H1 (cell line): ENCODE measurements around the gene RFT1. TPM values are rescaled to one million over a fixed set of nuclear protein-coding genes. Genes with fewer than 3 reads are reported as not detected.

ENCODE experiments used
- CTCF ChIA-PET: fragments of 300-600 bp; sonication (Branson Sonifier 250); formaldehyde crosslinking; loops from one replicate; lab custom pipeline; 2021; ENCODE audit not compliant: partially characterized antibody; lab: Charles Lee
- POLR2A ChIA-PET: fragments of 300-600 bp; sonication (Branson Sonifier 250); formaldehyde crosslinking; loops from one replicate; lab custom pipeline; 2021; ENCODE audit warnings: inconsistent platforms; ENCODE audit not compliant: partially characterized antibody; lab: Charles Lee
- DNase-seq, 2 experiments: peaks; one replicate each; pipeline versions ENCODE4 v3.0.0 to v3.0.0-alpha.2; 2010 to 2022; ENCODE audit warnings: low spot score in 2 of 2, low read depth in 1 of 2, mixed read lengths in 1 of 2
- FAIRE-seq: peaks from 2 replicates; lab custom pipeline; 2011; peaks lifted over from hg19 to GRCh38; lab: Jason Lieb, UNC
- H2AFZ ChIP-seq: 2 replicates; pipeline ENCODE4 v1.8.1; 2012; ENCODE audit warnings: low read length, inconsistent platforms
- H2AK5ac ChIP-seq: 2 replicates; pipeline ENCODE4 v1.6.1; 2013; ENCODE audit warnings: low read depth, low read length
- H2BK120ac ChIP-seq: replicated peaks from 2 replicates; pipeline ENCODE3; 2013; ENCODE audit warnings: low read depth, low read length, inconsistent platforms
- H2BK12ac ChIP-seq: 2 replicates; pipeline ENCODE4 v1.6.1; 2013; ENCODE audit warnings: low read depth, low read length
- H2BK15ac ChIP-seq: 2 replicates; pipeline ENCODE4 v1.6.1; 2013; ENCODE audit warnings: low read length
- H2BK20ac ChIP-seq: 2 replicates; pipeline ENCODE4 v1.6.1; 2013; ENCODE audit warnings: low read length
- H2BK5ac ChIP-seq: 2 replicates; pipeline ENCODE4 v1.6.1; 2013; ENCODE audit warnings: low read depth, low read length
- H3K14ac ChIP-seq: 2 replicates; pipeline ENCODE4 v1.6.1; 2013; ENCODE audit warnings: inconsistent platforms; ENCODE audit not compliant: insufficient read length
- H3K18ac ChIP-seq: 2 replicates; pipeline ENCODE4 v1.6.1; 2013; ENCODE audit warnings: low read length; ENCODE audit errors: extremely low read depth
- H3K23ac ChIP-seq: 2 replicates; pipeline ENCODE4 v1.6.1; 2013; ENCODE audit warnings: inconsistent platforms; ENCODE audit not compliant: insufficient read length
- H3K23me2 ChIP-seq: 2 replicates; pipeline ENCODE4 v1.6.1; 2013; ENCODE audit warnings: low read depth, low read length
- H3K27ac ChIP-seq: 2 replicates; pipeline ENCODE4 v1.6.1; 2011; ENCODE audit warnings: low read depth, low read length, inconsistent platforms
- H3K27me3 ChIP-seq, 4 experiments: replicated peaks in 1 of 4; 1 replicate in 1 of 4; 2 replicates in 3 of 4; pipeline versions ENCODE4 v1.6.1 to v1.8.1; 2011 to 2013; ENCODE audit warnings: low read length in 3 of 4, mild to moderate bottlenecking in 3 of 4, inconsistent platforms in 2 of 4, mixed read lengths in 2 of 4, moderate library complexity in 1 of 4; ENCODE audit not compliant: control insufficient read depth in 3 of 4, insufficient read depth in 3 of 4; ENCODE audit errors: extremely low read depth in 1 of 4
- H3K36me3 ChIP-seq, 4 experiments: 2 replicates each; pipeline versions ENCODE4 v1.6.1 to v1.8.1; 2011 to 2013; ENCODE audit warnings: mild to moderate bottlenecking in 4 of 4, low read length in 3 of 4, moderate library complexity in 2 of 4, control low read depth in 1 of 4, inconsistent platforms in 1 of 4; ENCODE audit not compliant: insufficient read depth in 4 of 4, control insufficient read depth in 2 of 4
- H3K4ac ChIP-seq: replicated peaks from 2 replicates; pipeline ENCODE3; 2013; ENCODE audit warnings: low read length, low read depth, mixed read lengths, inconsistent platforms; ENCODE audit not compliant: insufficient read length
- H3K4me1 ChIP-seq, 4 experiments: replicated peaks in 1 of 4; 1 replicate in 1 of 4; 2 replicates in 3 of 4; pipeline versions ENCODE4 v1.6.1 to v1.8.1; 2011 to 2013; ENCODE audit warnings: low read length in 3 of 4, inconsistent platforms in 2 of 4, mixed read lengths in 1 of 4; ENCODE audit not compliant: insufficient read depth in 4 of 4, control insufficient read depth in 3 of 4
- H3K4me2 ChIP-seq, 2 experiments: 2 replicates each; pipeline versions ENCODE4 v1.6.1 to v1.8.1; 2011 to 2013; ENCODE audit warnings: low read depth in 2 of 2, low read length in 2 of 2, control low read depth in 1 of 2, inconsistent platforms in 1 of 2, mild to moderate bottlenecking in 1 of 2; ENCODE audit not compliant: insufficient read depth in 1 of 2
- H3K4me3 ChIP-seq, 4 experiments: fragments of 200-600, 300-600 bp in 1 of 4; sonication (generic), shearing (Covaris generic), sonication (Bioruptor Twin) in 1 of 4; 2 replicates each; pipeline versions ENCODE4 v1.5.1 to v1.8.1; 2011 to 2016; ENCODE audit warnings: low read length in 4 of 4, low read depth in 3 of 4, control low read depth in 2 of 4, inconsistent platforms in 2 of 4, mild to moderate bottlenecking in 2 of 4, mixed read lengths in 1 of 4, moderate library complexity in 1 of 4; ENCODE audit not compliant: insufficient read depth in 2 of 4; ENCODE audit errors: extremely low read depth in 1 of 4
- H3K56ac ChIP-seq: replicated peaks from 2 replicates; pipeline ENCODE3; 2013; ENCODE audit warnings: low read depth, mild to moderate bottlenecking, mixed read lengths, low read length, inconsistent platforms; ENCODE audit not compliant: insufficient read length
- H3K79me1 ChIP-seq: 2 replicates; pipeline ENCODE4 v1.6.1; 2013; ENCODE audit warnings: low read depth, low read length, control low read depth
- H3K79me2 ChIP-seq, 2 experiments: 2 replicates each; pipeline versions ENCODE4 v1.6.1 to v1.8.1; 2012 to 2013; ENCODE audit warnings: low read length in 2 of 2, mild to moderate bottlenecking in 2 of 2, inconsistent platforms in 1 of 2; ENCODE audit not compliant: insufficient read depth in 2 of 2, control insufficient read depth in 1 of 2
- H3K9ac ChIP-seq, 4 experiments: replicated peaks in 1 of 4; 1 replicate in 1 of 4; 2 replicates in 3 of 4; pipeline versions ENCODE4 v1.6.1 to v1.8.1; 2011 to 2013; ENCODE audit warnings: low read depth in 3 of 4, low read length in 3 of 4, control low read depth in 2 of 4, mild to moderate bottlenecking in 2 of 4, moderate library complexity in 2 of 4, inconsistent platforms in 1 of 4; ENCODE audit errors: extremely low read depth in 1 of 4
- H3K9me3 ChIP-seq, 2 experiments: 2 replicates each; pipeline versions ENCODE4 v1.6.1 to v1.8.1; 2012 to 2013; ENCODE audit warnings: mild to moderate bottlenecking in 2 of 2, moderate library complexity in 2 of 2, control low read depth in 1 of 2, inconsistent platforms in 1 of 2, low read depth in 1 of 2, low read length in 1 of 2, mixed read lengths in 1 of 2; ENCODE audit not compliant: insufficient read depth in 2 of 2
- H4K20me1 ChIP-seq, 2 experiments: replicated peaks in 1 of 2; 2 replicates each; pipeline versions ENCODE3 to v1.8.1; 2011 to 2013; ENCODE audit warnings: inconsistent platforms in 2 of 2, low read length in 2 of 2, mild to moderate bottlenecking in 1 of 2; ENCODE audit not compliant: insufficient read depth in 2 of 2, control insufficient read depth in 1 of 2
- H4K5ac ChIP-seq: 2 replicates; pipeline ENCODE4 v1.6.1; 2013; ENCODE audit warnings: low read length, low read depth, mixed read lengths, inconsistent platforms; ENCODE audit not compliant: insufficient read length
- H4K8ac ChIP-seq: 2 replicates; pipeline ENCODE4 v1.8.0; 2013; ENCODE audit warnings: mild to moderate bottlenecking, moderate library complexity, low read length, inconsistent platforms; ENCODE audit not compliant: insufficient read depth; ENCODE audit errors: extremely low read depth
- H4K91ac ChIP-seq: replicated peaks from 2 replicates; pipeline ENCODE3; 2013; ENCODE audit warnings: low read length, mixed read lengths, inconsistent platforms; ENCODE audit not compliant: insufficient read length
- ASH2L ChIP-seq: fragments of 200-600, 300-600 bp; sonication (generic); IDR thresholded peaks from one replicate; pipeline ENCODE4 v1.7.1; 2017; ENCODE audit warnings: low read length
- BACH1 ChIP-seq: IDR thresholded peaks from 2 replicates; pipeline ENCODE4 v1.6.1; 2012; ENCODE audit warnings: low read length, improper control_type of control experiment
- BCL11A ChIP-seq, 2 experiments: IDR thresholded peaks; one replicate each; pipeline ENCODE4 v1.6.1; 2011; ENCODE audit warnings: low read depth in 2 of 2, low read length in 2 of 2, mild to moderate bottlenecking in 2 of 2
- EP300 ChIP-seq, 2 experiments: IDR thresholded peaks; 1 replicate in 1 of 2; 2 replicates in 1 of 2; pipeline ENCODE4 v1.6.1; 2011 to 2012; ENCODE audit warnings: low read depth in 2 of 2, low read length in 2 of 2, mild to moderate bottlenecking in 2 of 2, borderline replicate concordance in 1 of 2, inconsistent platforms in 1 of 2, moderate library complexity in 1 of 2
- MAX ChIP-seq: IDR thresholded peaks from 2 replicates; pipeline ENCODE4 v1.6.1; 2012; ENCODE audit warnings: inconsistent platforms
- POU5F1 ChIP-seq: IDR thresholded peaks from 2 replicates; pipeline ENCODE4 v1.6.1; 2011; ENCODE audit warnings: low read depth, mild to moderate bottlenecking, low read length, moderate library complexity
- RAD21 ChIP-seq, 2 experiments: IDR thresholded peaks in 1 of 2; conservative IDR thresholded peaks in 1 of 2; 2 replicates each; pipeline ENCODE4 v1.6.1; 2011; ENCODE audit warnings: low read depth in 2 of 2, low read length in 2 of 2, improper control_type of control experiment in 1 of 2, inconsistent platforms in 1 of 2, mild to moderate bottlenecking in 1 of 2, moderate library complexity in 1 of 2
- TEAD4 ChIP-seq: IDR thresholded peaks from 2 replicates; pipeline ENCODE4 v1.6.1; 2012; ENCODE audit warnings: low read depth, low read length, inconsistent platforms, mixed read lengths
- USF2 ChIP-seq: IDR thresholded peaks from 2 replicates; pipeline ENCODE4 v1.6.1; 2011; ENCODE audit warnings: low read length, improper control_type of control experiment
- YY1 ChIP-seq: IDR thresholded peaks from 2 replicates; pipeline ENCODE4 v1.6.1; 2011; ENCODE audit warnings: low read depth, mild to moderate bottlenecking, low read length
- WGBS, 2 experiments: shearing (Covaris generic) in 1 of 2; methylation state at CpG; one replicate each; pipeline versions ENCODE4 v1.1.6 to v1.1.7; 2013 to 2015; ENCODE audit warnings: low lambda C conversion rate in 2 of 2, mixed read lengths in 2 of 2, inconsistent platforms in 1 of 2, low coverage in 1 of 2, missing lambda C conversion rate in 1 of 2; ENCODE audit not compliant: insufficient replicate concordance in 2 of 2, insufficient coverage in 1 of 2, insufficient read length in 1 of 2; ENCODE audit errors: extremely low coverage in 1 of 2, missing lambda C conversion rate in 1 of 2; 5-methylcytosine and 5-hydroxymethylcytosine counted together
- polyA plus RNA-seq, 7 experiments: library from polyadenylated mRNA; depleted of rRNA in 3 of 7; stranded (reverse) in 5 of 7; unstranded in 2 of 7; fragments of >200 nt in 5 of 7; fragments of 200-250 nt in 2 of 7; gene quantifications; 1 replicate in 5 of 7; 2 replicates in 1 of 7; 4 replicates in 1 of 7; pipeline versions ENCODE4 v1.2.1 to v1.2.3, GENCODE V29; 2011 to 2013; ENCODE audit warnings: missing spikeins in 2 of 7, mixed read lengths in 2 of 7
- total RNA-seq: library from RNA; stranded (reverse); fragmentation: NEBNext Ultra II Directional; extraction: Animal tissue kit (Norgen Biotek cat#: 25700); gene quantifications from 2 replicates; pipeline ENCODE4 v1.2.1, GENCODE V29; 2021

The RFT1 gene
- total and polyA plus RNA-seq, 2 of the 8 experiments (the other 6 are each of a cell fraction or from before 2014, with no cell fraction given): 27.7 to 42.4 TPM

GRCh38 chr3:53144862-53145712 lies 14.9 kb upstream of the RFT1 start:
- no peak overlapping the region for H4K91ac ChIP-seq
- peaks cover 0 to 4% of the 10 kb centered on the region in 2 experiments for H4K20me1 ChIP-seq
- H3K79me2 ChIP-seq: no peaks in the 10 kb centered on the region
- H3K14ac ChIP-seq: no peak overlapping the region
- no peak overlapping the region for H3K9ac ChIP-seq
- no peak overlapping the region for H4K5ac ChIP-seq
- no peak overlapping the region for H4K8ac ChIP-seq
- H3K27ac ChIP-seq: no peak overlapping the region
- H2BK12ac ChIP-seq: no peak overlapping the region
- no peak overlapping the region for H2AK5ac ChIP-seq
- H3K4me2 ChIP-seq: no peak overlapping the region
- H3K4me3 ChIP-seq: no peak overlapping the region
- no peak overlapping the region for H3K56ac ChIP-seq
- H2BK15ac ChIP-seq: no peak overlapping the region
- H3K79me1 ChIP-seq: no peaks in the 10 kb centered on the region; the same call in 1 of the 2 replicates
- no peak overlapping the region for H3K4ac ChIP-seq
- H2BK20ac ChIP-seq: no peak overlapping the region
- DNase-seq (no peak), FAIRE-seq (no peak)
- ChIA-PET POLR2A (interaction anchor here (0.6 to 1.8 kb wide), 3 partner anchors 8 to 15 kb away, joined by 3 to 5 read pairs (median 4); no protein-coding TSS in a partner anchor), CTCF (interaction anchor here (1.0 to 2.2 kb wide), 10 partner anchors 8 to 51 kb away, joined by 3 to 10 read pairs (median 6); no protein-coding TSS in a partner anchor)
- H2BK5ac ChIP-seq: no peak overlapping the region
- H3K9me3 ChIP-seq: no peaks in the 10 kb centered on the region
- H2AFZ ChIP-seq: no peak overlapping the region
- H3K36me3 ChIP-seq: no peaks in the 10 kb centered on the region; a peak in 1 of 8 replicates
- no peaks in the 10 kb centered on the region for H3K27me3 ChIP-seq
- H3K23ac ChIP-seq: no peak overlapping the region
- WGBS, 2 experiments: 90% methylated on average over 11 of the region's 11 CpGs; no CpG with 5 or more reads in 1 of the 2 experiments
- H3K4me1 ChIP-seq: no peaks in the 10 kb centered on the region; a peak in 1 of 7 replicates
- no peaks in the 10 kb centered on the region for H3K23me2 ChIP-seq
- no peak overlapping the region for H3K18ac ChIP-seq
- H2BK120ac ChIP-seq: no peak overlapping the region
- TF ChIP-seq EP300 (IDR thresholded peaks at IDR 0.05; ENCODE audit: borderline replicate concordance in 1 of 2, low read depth in 2 of 2, low read length in 2 of 2) (no peak), BCL11A (IDR thresholded peaks at IDR 0.05; ENCODE audit: low read depth in 2 of 2, low read length in 2 of 2) (no peak), YY1 (no peak), POU5F1 (no peak), BACH1 (no peak), TEAD4 (no peak), USF2 (no peak), ASH2L (no peak), RAD21 (IDR thresholded peaks at IDR 0.05 in 1 of 2, conservative IDR thresholded peaks at IDR 0.05 in 1 of 2; ENCODE audit: low read depth in 2 of 2, low read length in 2 of 2) (no peak), MAX (no peak)
